ENCODE measurements around the gene TAMALIN. TPM values are rescaled to one million over a fixed set of nuclear protein-coding genes. Genes with fewer than 3 reads are reported as not detected.

TAMALIN gene
- 0.44 to 1.2 TPM (median 0.58 TPM) in 5 replicates for total RNA-seq (2022; extraction: Qiagen RNA extraction; ENCODE audit: low read depth)

DNA sequence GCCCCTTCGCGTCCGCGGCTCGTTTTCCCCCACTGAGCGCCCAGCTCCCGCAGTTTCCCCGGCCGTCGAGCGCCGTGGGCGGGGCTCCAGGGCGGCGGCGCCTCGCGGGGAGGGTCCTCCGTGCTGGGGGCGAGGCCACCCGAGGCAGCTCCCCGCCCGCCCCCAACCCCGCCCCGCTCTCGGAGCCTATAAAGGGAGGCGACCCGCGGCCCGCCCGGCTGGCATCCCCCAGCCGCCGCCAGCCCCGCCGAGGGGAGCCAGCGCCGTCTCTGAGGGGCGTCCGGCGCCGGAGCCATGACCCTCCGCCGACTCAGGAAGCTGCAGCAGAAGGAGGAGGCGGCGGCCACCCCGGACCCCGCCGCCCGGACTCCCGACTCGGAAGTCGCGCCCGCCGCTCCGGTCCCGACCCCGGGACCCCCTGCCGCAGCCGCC lies at the start of gene TAMALIN:
TAMALIN (plus strand) TSS at position 221 of the 432 bp plus-strand sequence; CDS start at position 295, 74 bp downstream.

DNA sequence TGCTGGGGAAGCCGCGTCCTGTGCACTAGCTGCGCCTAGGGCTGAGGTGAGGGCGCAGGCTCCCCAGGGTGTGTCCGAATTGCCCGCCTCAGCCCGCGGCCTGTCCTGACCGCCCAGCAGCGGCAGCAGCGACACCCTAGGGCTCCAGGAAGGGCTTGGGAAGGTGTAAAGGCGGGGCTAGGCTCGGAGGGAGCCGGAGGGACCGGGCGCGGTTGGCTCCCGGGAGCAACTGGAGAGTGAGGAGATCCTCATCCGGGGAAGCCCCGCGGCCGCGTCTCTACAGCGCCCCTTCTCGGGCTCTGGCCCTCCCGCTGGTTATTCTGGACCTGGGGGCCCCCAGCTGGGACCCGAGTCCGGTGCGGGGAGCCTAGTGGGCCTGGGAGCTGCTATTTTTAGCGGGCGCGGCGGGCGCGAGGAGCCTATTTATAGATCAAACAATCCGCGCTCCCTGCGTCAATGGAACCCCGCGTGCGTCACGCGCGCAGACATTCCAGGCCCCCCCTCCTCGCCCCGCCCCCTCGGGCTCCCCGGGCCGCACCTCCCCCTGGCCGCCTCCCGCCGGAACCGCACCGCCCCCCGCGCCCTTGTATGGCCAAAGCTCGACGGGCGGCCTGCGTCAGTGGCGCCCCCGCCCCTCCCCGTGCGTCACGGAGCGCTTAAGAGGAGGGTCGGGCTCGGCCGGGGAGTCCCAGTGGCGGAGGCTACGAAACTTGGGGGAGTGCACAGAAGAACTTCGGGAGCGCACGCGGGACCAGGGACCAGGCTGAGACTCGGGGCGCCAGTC lies 44.2 kb downstream of the TAMALIN start, which contains the start of gene NR4A1:
NR4A1 (plus strand) TSS at position 685 of the 784 bp plus-strand sequence. CDS start 2,887 bp downstream, outside the sequence.

Other genes starting within 250 kb of the TAMALIN start
- gene FIGNL2, start 158.2 kb upstream of the TAMALIN start, total RNA-seq (2022; extraction: Qiagen RNA extraction; ENCODE audit: low read depth): 0.14 to 0.41 TPM (median 0.20 TPM) in 5 replicates
- gene ANKRD33, start 118.8 kb upstream of the TAMALIN start, total RNA-seq (2022; extraction: Qiagen RNA extraction; ENCODE audit: low read depth): 0.08 TPM in 1 of 5 replicates, not detected in the others
- gene ACVRL1, start 99.4 kb upstream of the TAMALIN start, total RNA-seq (2022; extraction: Qiagen RNA extraction; ENCODE audit: low read depth): 0.03 to 0.09 TPM (median 0.08 TPM) in 4 of 5 replicates, not detected in the other
- gene ACVR1B, start 55.2 kb upstream of the TAMALIN start, total RNA-seq (2022; extraction: Qiagen RNA extraction; ENCODE audit: low read depth): 12.0 to 17.3 TPM (median 15.4 TPM) in 5 replicates
- 29.4 to 44.4 TPM (median 34.5 TPM) in 5 replicates for gene NR4A1, start 44.5 kb downstream of the TAMALIN start, total RNA-seq (2022; extraction: Qiagen RNA extraction; ENCODE audit: low read depth)
- 77.7 to 101 TPM (median 99.2 TPM) in 5 replicates for gene ATG101, start 63.0 kb downstream of the TAMALIN start, total RNA-seq (2022; extraction: Qiagen RNA extraction; ENCODE audit: low read depth)
- gene SMIM41, start 72.8 kb downstream of the TAMALIN start, total RNA-seq (2022; extraction: Qiagen RNA extraction; ENCODE audit: low read depth): not detected in 5 replicates
- 46.5 to 67.3 TPM (median 57.9 TPM) in 5 replicates for gene KRT80, start 185.1 kb downstream of the TAMALIN start, total RNA-seq (2022; extraction: Qiagen RNA extraction; ENCODE audit: low read depth)
- gene KRT7, start 226.3 kb downstream of the TAMALIN start, total RNA-seq (2022; extraction: Qiagen RNA extraction; ENCODE audit: low read depth): 3,689 to 4,475 TPM (median 3,814 TPM) in 5 replicates